Upper lobe of right lung (tissue), 1 donor: ENCODE data around the gene FAM216B. TPM values are rescaled to one million over a fixed set of nuclear protein-coding genes. Genes with fewer than 3 reads are reported as not detected.

Experiments
- ATAC-seq: fragments of 200-7000 bp; cut with Tn5 transposase; one replicate; pipeline ENCODE4 v1.9.1; 2020; ENCODE audit warnings: mild to moderate bottlenecking, moderate library complexity
- DNase-seq: peaks from one replicate; pipeline ENCODE4 v3.0.0-alpha.2; 2020
- H3K27ac ChIP-seq: fragments of 200-600 bp; one replicate; pipeline ENCODE4 v1.8.0; 2022
- H3K27me3 ChIP-seq: fragments of 200-600 bp; one replicate; pipeline ENCODE4 v1.8.0; 2022; ENCODE audit warnings: mild to moderate bottlenecking
- H3K36me3 ChIP-seq: fragments of 200-600 bp; one replicate; pipeline ENCODE4 v1.8.0; 2022
- H3K4me1 ChIP-seq: fragments of 200-600 bp; one replicate; pipeline ENCODE4 v1.8.0; 2022
- H3K4me3 ChIP-seq: fragments of 200-600 bp; one replicate; pipeline ENCODE4 v1.8.0; 2022; ENCODE audit warnings: mild to moderate bottlenecking
- H3K9me3 ChIP-seq: fragments of 200-600 bp; one replicate; pipeline ENCODE4 v1.8.0; 2022
- CTCF ChIP-seq: fragments of 200-600 bp; IDR thresholded peaks from one replicate; pipeline ENCODE4 v1.8.0; 2022; ENCODE audit warnings: antibody characterized with exemption
- intact Hi-C: fragments of 100-400 bp; cut with DNase I; formaldehyde crosslinking; loops from one replicate; pipeline ENCODE4 v1.11.0; 2022
- total RNA-seq: library from RNA; stranded (reverse); fragmentation: NEBNext Ultra II Directional; extraction: Animal tissue kit (Norgen Biotek cat#: 25700); gene quantifications from one replicate; pipeline ENCODE4 v1.2.1, GENCODE V29; 2021
- donor health status: DM: no; HTN: yes; CAD: no; lungs with severe emphysema.

The FAM216B gene
- total RNA-seq, 1 donor from 2014 or later = not detected

- no peak for TF ChIP-seq CTCF
- Histone ChIP-seq H3K4me1 (no peaks in the 10 kb centered on the region), H3K4me3 (no peak overlapping the region), H3K27ac (no peak overlapping the region), H3K36me3 (no peaks in the 10 kb centered on the region), H3K9me3 (no peaks in the 10 kb centered on the region), H3K27me3 (no peaks in the 10 kb centered on the region)
- DNase-seq = no peak
- intact Hi-C loops = no loop called here
- no peak for ATAC-seq
Measured at GRCh38 chr13:42796747-42797356, 15.5 kb downstream of the FAM216B start.

- no peak overlapping the region for H3K4me3 ChIP-seq
- intact Hi-C loops = no loop called here
- ATAC-seq = no peak
Measured at GRCh38 chr13:42798118-42798517, 16.7 kb downstream of the FAM216B start.

GRCh38 chr13:42800109-42800643 is 18.8 kb downstream of the FAM216B start:
- no peak for TF ChIP-seq CTCF
- H3K27ac ChIP-seq = no peak overlapping the region
- no peaks in the 10 kb centered on the region for H3K4me1 ChIP-seq
- H3K36me3 ChIP-seq = no peaks in the 10 kb centered on the region
- H3K4me3 ChIP-seq = no peak overlapping the region
- DNase-seq (no peak), ATAC-seq (no peak)
- no peaks in the 10 kb centered on the region for H3K9me3 ChIP-seq
- H3K27me3 ChIP-seq = no peaks in the 10 kb centered on the region
- intact Hi-C loops = no loop called here

More at GRCh38 chr13:42798118-42798517, 16.7 kb downstream of the FAM216B start:
- Histone ChIP-seq H3K4me1 (no peaks in the 10 kb centered on the region), H3K27me3 (no peaks in the 10 kb centered on the region), H3K36me3 (no peaks in the 10 kb centered on the region), H3K9me3 (no peaks in the 10 kb centered on the region), H3K27ac (no peak overlapping the region)
- no peak for TF ChIP-seq CTCF
- DNase-seq = no peak

GRCh38 chr13:42803563-42804204 is 22.3 kb downstream of the FAM216B start:
- Histone ChIP-seq H3K4me1 (no peaks in the 10 kb centered on the region), H3K27me3 (no peaks in the 10 kb centered on the region), H3K4me3 (no peak overlapping the region), H3K27ac (no peak overlapping the region), H3K36me3 (no peaks in the 10 kb centered on the region), H3K9me3 (no peaks in the 10 kb centered on the region)
- no peak for TF ChIP-seq CTCF
- no peak for DNase-seq
- no peak for ATAC-seq
- intact Hi-C loops = no loop called here

- no peak overlapping the region for H3K4me3 ChIP-seq
- intact Hi-C loops = no loop called here
- no peak for TF ChIP-seq CTCF
- H3K36me3 ChIP-seq = no peaks in the 10 kb centered on the region
- no peak for ATAC-seq
- no peaks in the 10 kb centered on the region for H3K9me3 ChIP-seq
- H3K4me1 ChIP-seq = no peaks in the 10 kb centered on the region
- DNase-seq = no peak
- no peaks in the 10 kb centered on the region for H3K27me3 ChIP-seq
- no peak overlapping the region for H3K27ac ChIP-seq
Measured at GRCh38 chr13:42804244-42804874, 23.0 kb downstream of the FAM216B start.
